ENCODE results near the gene MYO5A. TPM values are rescaled to one million over a fixed set of nuclear protein-coding genes. Genes with fewer than 3 reads are reported as not detected.

The MYO5A gene
- total and polyA plus RNA-seq, 9 of the 15 experiments (the other 6 are each of a cell fraction or from before 2014, with no cell fraction given): 0.03 to 0.82 (median 0.40) TPM

- TF ChIP-seq ZNF586 (CRISPR knock-in tag; conservative IDR thresholded peaks at IDR 0.05): no peak
- no peak for TF ChIP-seq TAL1 (IDR thresholded peaks at IDR 0.05)
- TF ChIP-seq POLR2B (IDR thresholded peaks at IDR 0.05; ENCODE audit: low read depth, partially characterized antibody): no peak
- TF ChIP-seq SETDB1 (IDR thresholded peaks at IDR 0.05; ENCODE audit: low read length): no peak
- no peak for TF ChIP-seq ZNF785 (CRISPR knock-in tag; IDR thresholded peaks at IDR 0.05)
- TF ChIP-seq TCF7 (IDR thresholded peaks at IDR 0.05; ENCODE audit: borderline replicate concordance): no peak
Measured at GRCh38 chr15:52405856-52406255, 122.8 kb downstream of the MYO5A start (continued).

DNA sequence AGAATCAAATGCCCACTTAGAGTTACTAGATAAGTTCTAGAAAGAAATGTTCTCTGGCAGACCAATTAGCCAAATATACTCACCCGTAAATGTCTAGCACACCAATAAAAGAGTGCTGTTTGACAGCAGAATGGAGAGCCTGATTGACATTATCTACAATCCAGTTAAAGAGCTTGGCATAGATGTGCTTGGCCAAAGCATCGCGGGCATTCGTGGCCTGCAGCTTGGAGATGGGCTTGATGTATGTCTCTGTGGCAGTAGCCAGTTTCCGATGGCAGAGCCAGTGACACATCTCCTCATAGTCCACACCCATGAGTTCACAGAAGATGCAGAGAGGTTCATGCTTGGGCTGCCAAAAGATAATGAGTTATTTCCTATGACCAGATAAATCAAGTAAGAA, 131.6 kb downstream of the MYO5A start:
- H3K9ac ChIP-seq (ENCODE audit: insufficient read depth in 1 of 2, low read depth in 2 of 2, low read length in 2 of 2): no peak overlapping the region
- H2AFZ ChIP-seq (ENCODE audit: low read depth, low read length): no peak overlapping the region
- H3K9me1 ChIP-seq (ENCODE audit: control insufficient read depth, insufficient read depth, low read length): no peaks in the 10 kb centered on the region
- no peak for FAIRE-seq
- 0% methylated on average over 5 of the region's 5 CpGs for WGBS (ENCODE audit: insufficient coverage, low coverage, missing lambda C conversion rate)
- no peaks in the 10 kb centered on the region for H3K27me3 ChIP-seq (ENCODE audit: control insufficient read depth in 2 of 2, insufficient read depth in 2 of 2, low read length in 2 of 2)
- H4K20me1 ChIP-seq (replicated peaks; ENCODE audit: control insufficient read depth, insufficient read depth, low read length): no peaks in the 10 kb centered on the region
- H3K9me3 ChIP-seq (replicated peaks; ENCODE audit: control insufficient read depth, insufficient read depth, low read depth, low read length): no peaks in the 10 kb centered on the region
- no peak for ATAC-seq
- DNase-seq (ENCODE audit: extremely low read depth in 1 of 4, low spot score in 3 of 4): no peak
- H3K27ac ChIP-seq (ENCODE audit: extremely low read depth, low read depth, low read length): no peak overlapping the region
- ChIA-PET POLR2A (interaction anchor here (0.6 kb wide), 1 partner anchor 332 kb away, joined by 3 read pairs; no protein-coding TSS in a partner anchor), CTCF (ENCODE audit: low intra/inter-chr PET ratio) (no interaction called here)
- in situ Hi-C loops (cut with MboI): no loop called here
- intact Hi-C loops (cut with micrococcal nuclease): no loop called here
- H3K4me2 ChIP-seq (ENCODE audit: insufficient read depth, low read length): no peak overlapping the region
- TF ChIP-seq MAFK (IDR thresholded peaks at IDR 0.05; ENCODE audit: low read length) (no peak), TCF7 (IDR thresholded peaks at IDR 0.05; ENCODE audit: borderline replicate concordance) (no peak), EHMT2 (IDR thresholded peaks at IDR 0.05) (no peak)
- TF ChIP-seq, protein P1, sequence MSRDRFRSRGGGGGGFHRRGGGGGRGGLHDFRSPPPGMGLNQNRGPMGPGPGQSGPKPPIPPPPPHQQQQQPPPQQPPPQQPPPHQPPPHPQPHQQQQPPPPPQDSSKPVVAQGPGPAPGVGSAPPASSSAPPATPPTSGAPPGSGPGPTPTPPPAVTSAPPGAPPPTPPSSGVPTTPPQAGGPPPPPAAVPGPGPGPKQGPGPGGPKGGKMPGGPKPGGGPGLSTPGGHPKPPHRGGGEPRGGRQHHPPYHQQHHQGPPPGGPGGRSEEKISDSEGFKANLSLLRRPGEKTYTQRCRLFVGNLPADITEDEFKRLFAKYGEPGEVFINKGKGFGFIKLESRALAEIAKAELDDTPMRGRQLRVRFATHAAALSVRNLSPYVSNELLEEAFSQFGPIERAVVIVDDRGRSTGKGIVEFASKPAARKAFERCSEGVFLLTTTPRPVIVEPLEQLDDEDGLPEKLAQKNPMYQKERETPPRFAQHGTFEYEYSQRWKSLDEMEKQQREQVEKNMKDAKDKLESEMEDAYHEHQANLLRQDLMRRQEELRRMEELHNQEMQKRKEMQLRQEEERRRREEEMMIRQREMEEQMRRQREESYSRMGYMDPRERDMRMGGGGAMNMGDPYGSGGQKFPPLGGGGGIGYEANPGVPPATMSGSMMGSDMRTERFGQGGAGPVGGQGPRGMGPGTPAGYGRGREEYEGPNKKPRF (IDR thresholded peaks at IDR 0.05; ENCODE audit: low read depth, low read length): no peak
- H3K79me2 ChIP-seq (ENCODE audit: control insufficient read depth, insufficient read depth, low read length): no peaks in the 10 kb centered on the region
- H3K4me1 ChIP-seq (replicated peaks in 1 of 2; ENCODE audit: control insufficient read depth in 2 of 2, insufficient read depth in 2 of 2, low read length in 2 of 2): no peaks in the 10 kb centered on the region
- H3K36me3 ChIP-seq (ENCODE audit: control insufficient read depth, insufficient read depth, low read length): no peaks in the 10 kb centered on the region
- no peak overlapping the region for H3K4me3 ChIP-seq
- BruUV-seq (replicated peaks): no TSS peak

Data from K562 (cell line).